Heart right ventricle (tissue), 16 donors: Measurements from ENCODE around the gene OGFOD3. TPM values are rescaled to one million over a fixed set of nuclear protein-coding genes. Genes with fewer than 3 reads are reported as not detected.
A peak's percentile ranks its signal among the peaks of the same experiment; 100 is the strongest.
"Not testable (repeated sequence)": the region's sequence is repeated elsewhere in the genome, so short reads cannot be mapped to it uniquely, and the experiment has no call there.

Experiments used
- ATAC-seq, 8 donors: fragments of 200-7000 bp; cut with Tn5 transposase; one replicate each; pipeline ENCODE4 v1.9.1; 2020; ENCODE audit warnings: mild to moderate bottlenecking in 8 of 8, moderate library complexity in 8 of 8, moderate number of reproducible peaks in 1 of 8
- DNase-seq, 2 donors: peaks; one replicate each; pipeline ENCODE4 v3.0.0-alpha.2; 2020
- H3K27ac ChIP-seq, 10 donors: fragments of 200-600 bp; sonication (generic) in 2 of 10; one replicate each; pipeline versions ENCODE4 v1.5.0 to v1.8.0; 2020 to 2022; ENCODE audit warnings: mild to moderate bottlenecking in 3 of 10
- H3K27me3 ChIP-seq, 7 donors: fragments of 200-600 bp; one replicate each; pipeline ENCODE4 v1.8.0; 2021 to 2022; ENCODE audit warnings: mild to moderate bottlenecking in 2 of 7
- H3K36me3 ChIP-seq, 9 donors: fragments of 200-600 bp; sonication (generic) in 1 of 9; one replicate each; pipeline versions ENCODE4 v1.5.0 to v1.8.0; 2020 to 2022; ENCODE audit warnings: mild to moderate bottlenecking in 2 of 9
- H3K4me1 ChIP-seq, 9 donors: fragments of 200-600 bp; sonication (generic) in 1 of 9; one replicate each; pipeline versions ENCODE4 v1.5.0 to v1.8.0; 2020 to 2022; ENCODE audit warnings: mild to moderate bottlenecking in 4 of 9
- H3K4me3 ChIP-seq, 10 donors: fragments of 200-600 bp; sonication (generic) in 2 of 10; one replicate each; pipeline versions ENCODE4 v1.5.0 to v1.8.0; 2020 to 2022; ENCODE audit warnings: mild to moderate bottlenecking in 7 of 10, moderate library complexity in 2 of 10
- H3K9me3 ChIP-seq, 11 donors: fragments of 200-600 bp in 10 of 11; sonication (generic) in 2 of 11; one replicate each; pipeline versions ENCODE4 v1.5.0 to v1.8.0; 2013 to 2022; ENCODE audit warnings: mild to moderate bottlenecking in 2 of 11, control low read depth in 1 of 11, moderate library complexity in 1 of 11
- WGBS, 2 donors: extraction: QIAGEN DNeasy Blood & Tissue Kit; methylation state at CpG; one replicate each; pipeline ENCODE4 v1.1.7; 2013; ENCODE audit warnings: inconsistent platforms in 1 of 2; 5-methylcytosine and 5-hydroxymethylcytosine counted together
- intact Hi-C, 10 donors: fragments of 100-400 bp; cut with DNase I; formaldehyde crosslinking; loops; one replicate each; pipeline versions ENCODE4 v1.11.1 to v1.14.2; 2022
- polyA plus RNA-seq, 2 donors: library from polyadenylated mRNA; stranded (reverse); fragments of 200-250 nt; gene quantifications; one replicate each; pipeline ENCODE4 v1.2.3, GENCODE V29; 2013
- total RNA-seq, 10 donors: library from RNA; stranded (reverse); fragmentation: NEBNext Ultra II Directional in 3 of 10; extraction: Animal tissue kit (Norgen Biotek cat#: 25700) in 3 of 10; gene quantifications; one replicate each; pipeline versions ENCODE4 v1.2.1 to v1.2.4, GENCODE V29; 2021 to 2023
- TF ChIP-seq, protein P1 (sequence below), 9 donors: fragments of 200-600 bp; sonication (generic) in 2 of 9; IDR thresholded peaks; one replicate each; pipeline versions ENCODE4 v1.5.0 to v1.8.0; 2021 to 2022; ENCODE audit warnings: antibody characterized with exemption in 9 of 9, mild to moderate bottlenecking in 5 of 9, moderate library complexity in 1 of 9
- donor health status: Arrhythmogenic right ventricular cardiomyopathy.
- donor health status: ischemic (EF 13 %, LVEDD 7.1; RV severe dilation, severe dysfunction).
- donor health status: healthy with polysubstance abuse.
- donor health status: DM: no; HTN: yes; CAD: no.
- donor health status: DM: no; HTN: no; CAD: no.
- donor health status: ischemic (EF 25% LVEDD 6.9; RV normal size, moderate dysfunction).
- donor health status: ischemic (EF 25% LVEDD 5.7; RV mildly dilated, moderate dysfunction).
- donor health status: healthy.
- donor health status: DM: yes; HTN: yes; CAD: no.
- donor health status: Ischemic cardiomyopathy.
- donor health status: ischemic (EF 35%, LVEDD 5.7; RV mildly dilated, moderate dysfunction).
- donor health status: nonischemic (EF 11% LVEDD 7.7; RV severe dilation, severe dysfunction).
- donor health status: DM: yes; HTN: yes; CAD: no.
- donor health status: PGD.
- donor health status: ischemic (EF 29% LVEDD 5.4; RV normal size, mild dysfunction).
- donor health status: nonischemic (EF 23%, LVEDD 6.1; RV moderate dilation, normal function).

OGFOD3 gene
- total and polyA plus RNA-seq, 12 donors = 23.3 to 39.4 (median 30.8) TPM

DNA sequence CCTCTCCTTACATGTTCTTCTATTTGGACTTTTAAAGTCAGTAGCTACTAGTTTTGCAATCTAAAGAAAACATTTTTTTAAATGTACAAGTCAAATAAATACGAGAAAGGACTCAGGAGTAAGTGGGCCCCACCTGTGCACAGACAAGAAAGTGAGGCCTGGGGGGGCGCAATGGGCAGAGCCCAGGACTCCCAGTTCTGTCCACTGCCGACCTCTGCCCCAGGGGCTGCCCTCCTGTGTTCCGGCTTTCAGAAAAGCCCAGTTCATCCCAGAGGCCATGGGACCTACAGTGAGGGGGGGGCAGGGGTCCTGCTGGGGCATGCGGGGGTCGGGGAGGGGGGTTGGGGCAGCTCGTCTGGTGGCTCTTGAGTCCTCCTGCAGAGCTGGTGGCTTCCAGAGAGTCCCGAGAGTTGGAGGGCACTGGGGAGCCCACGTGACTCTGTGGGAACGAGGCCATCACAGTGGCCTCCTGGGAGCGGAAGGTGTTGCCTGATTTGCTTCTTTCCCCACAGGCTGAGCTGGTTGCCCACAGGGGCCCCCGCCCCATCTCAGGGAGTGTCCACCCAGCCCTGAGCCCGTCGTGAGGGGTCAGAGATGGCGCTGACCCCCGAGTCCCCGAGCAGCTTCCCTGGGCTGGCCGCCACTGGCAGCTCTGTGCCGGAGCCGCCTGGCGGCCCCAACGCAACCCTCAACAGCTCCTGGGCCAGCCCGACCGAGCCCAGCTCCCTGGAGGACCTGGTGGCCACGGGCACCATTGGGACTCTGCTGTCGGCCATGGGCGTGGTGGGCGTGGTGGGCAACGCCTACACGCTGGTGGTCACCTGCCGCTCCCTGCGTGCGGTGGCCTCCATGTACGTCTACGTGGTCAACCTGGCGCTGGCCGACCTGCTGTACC lies 44.4 kb downstream of the OGFOD3 start:
- Histone ChIP-seq H3K27ac (no peak overlapping the region), H3K4me1 (peaks cover 0 to 29% (median 23%) of the 10 kb centered on the region in 9 donors), H3K27me3 (peaks cover 13 to 94% (median 89%) of the 10 kb centered on the region in 7 donors), H3K4me3 (no peak overlapping the region), H3K36me3 (no peaks in the 10 kb centered on the region), H3K9me3 (no peaks in the 10 kb centered on the region)
- intact Hi-C loops = no loop called here
- TF ChIP-seq, protein P1, sequence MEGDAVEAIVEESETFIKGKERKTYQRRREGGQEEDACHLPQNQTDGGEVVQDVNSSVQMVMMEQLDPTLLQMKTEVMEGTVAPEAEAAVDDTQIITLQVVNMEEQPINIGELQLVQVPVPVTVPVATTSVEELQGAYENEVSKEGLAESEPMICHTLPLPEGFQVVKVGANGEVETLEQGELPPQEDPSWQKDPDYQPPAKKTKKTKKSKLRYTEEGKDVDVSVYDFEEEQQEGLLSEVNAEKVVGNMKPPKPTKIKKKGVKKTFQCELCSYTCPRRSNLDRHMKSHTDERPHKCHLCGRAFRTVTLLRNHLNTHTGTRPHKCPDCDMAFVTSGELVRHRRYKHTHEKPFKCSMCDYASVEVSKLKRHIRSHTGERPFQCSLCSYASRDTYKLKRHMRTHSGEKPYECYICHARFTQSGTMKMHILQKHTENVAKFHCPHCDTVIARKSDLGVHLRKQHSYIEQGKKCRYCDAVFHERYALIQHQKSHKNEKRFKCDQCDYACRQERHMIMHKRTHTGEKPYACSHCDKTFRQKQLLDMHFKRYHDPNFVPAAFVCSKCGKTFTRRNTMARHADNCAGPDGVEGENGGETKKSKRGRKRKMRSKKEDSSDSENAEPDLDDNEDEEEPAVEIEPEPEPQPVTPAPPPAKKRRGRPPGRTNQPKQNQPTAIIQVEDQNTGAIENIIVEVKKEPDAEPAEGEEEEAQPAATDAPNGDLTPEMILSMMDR (IDR thresholded peaks at IDR 0.05) = no peak
- 84 to 87% methylated on average over 37 of the region's 37 CpGs for WGBS, 2 donors
- ATAC-seq (no peak), DNase-seq (no peak)

DNA sequence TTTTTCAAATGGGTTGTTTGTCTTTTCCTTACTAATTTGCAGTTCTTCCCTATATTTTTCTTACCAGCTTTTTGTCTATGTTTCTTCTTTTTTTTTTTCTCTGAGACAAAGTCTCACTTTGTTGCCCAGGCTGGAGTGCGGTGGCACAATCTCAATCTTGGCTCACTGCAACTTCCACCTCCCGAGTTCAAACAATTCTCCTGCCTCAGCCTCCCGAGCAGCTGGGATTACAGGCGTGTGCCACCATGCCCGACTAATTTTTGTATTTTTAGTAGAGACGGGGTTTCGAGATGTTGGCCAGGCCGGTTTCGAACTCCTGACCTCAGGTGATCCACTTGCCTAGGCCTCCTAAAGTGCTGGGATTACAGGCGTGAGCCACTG lies 45.3 kb downstream of the OGFOD3 start:
- H3K4me1 ChIP-seq = peaks cover 0 to 29% (median 23%) of the 10 kb centered on the region in 9 donors
- H3K27me3 ChIP-seq = peaks cover 13 to 93% (median 85%) of the 10 kb centered on the region in 7 donors
- H3K36me3 ChIP-seq, H3K9me3 ChIP-seq, DNase-seq, H3K4me3 ChIP-seq, intact Hi-C loops, ATAC-seq, H3K27ac ChIP-seq: not testable (repeated sequence)
- WGBS, 2 donors = 84 to 92% methylated on average over 10 of the region's 10 CpGs

DNA sequence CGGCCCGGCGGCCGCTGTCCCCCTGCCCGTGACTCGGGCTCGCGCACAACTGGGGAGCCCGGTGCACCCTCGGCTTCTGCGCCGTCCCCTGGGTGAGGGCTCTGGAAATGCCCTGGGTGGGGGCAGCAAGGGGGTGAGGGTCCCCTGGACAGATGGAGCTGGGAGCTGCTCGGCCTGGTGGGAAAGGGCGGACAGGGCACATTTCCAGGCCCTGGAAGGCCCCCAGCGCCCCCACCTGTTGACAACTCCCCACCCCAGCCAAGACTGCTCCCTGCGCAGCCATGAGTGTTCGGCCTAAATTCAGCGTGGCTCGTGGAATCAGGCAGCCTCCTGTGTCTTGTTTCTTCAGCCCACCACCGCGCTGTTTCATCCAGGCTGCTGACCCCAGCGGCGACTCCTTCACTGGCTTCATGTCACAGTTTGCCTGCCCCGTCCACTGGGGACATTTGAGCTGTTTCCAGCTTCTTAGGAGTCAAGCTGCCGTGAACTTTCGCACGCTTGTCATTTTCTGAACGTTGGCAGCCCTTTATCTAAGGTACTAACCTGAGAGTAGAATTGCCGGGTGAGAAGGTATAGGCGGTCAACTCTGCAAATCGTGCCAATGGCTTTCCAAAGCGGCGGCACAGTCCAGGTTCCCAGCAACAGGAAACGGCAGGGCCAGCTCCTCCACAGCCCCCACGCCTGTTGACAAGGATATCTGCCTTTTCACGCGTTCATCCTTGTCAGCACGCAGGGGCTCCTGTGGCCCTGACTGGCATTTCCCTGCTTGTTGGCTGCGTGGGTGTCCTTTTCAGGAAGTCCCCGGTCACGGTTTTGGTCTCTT lies 45.9 kb downstream of the OGFOD3 start:
- Histone ChIP-seq H3K9me3 (no peaks in the 10 kb centered on the region), H3K4me1 (peaks cover 0 to 29% (median 23%) of the 10 kb centered on the region in 9 donors), H3K27me3 (peaks cover 13 to 92% (median 85%) of the 10 kb centered on the region in 7 donors), H3K4me3 (peak overlapping the region; percentile 2 to 50 (median 35)), H3K27ac (no peak overlapping the region), H3K36me3 (no peaks in the 10 kb centered on the region)
- DNase-seq (no peak), ATAC-seq (peak in 3 of 8 donors; percentile 18 to 56 (median 26))
- TF ChIP-seq, protein P1 (IDR thresholded peaks at IDR 0.05) = no peak
- 22% methylated on average over 41 of the region's 41 CpGs for WGBS, 2 donors
- intact Hi-C loops = no loop called here

DNA sequence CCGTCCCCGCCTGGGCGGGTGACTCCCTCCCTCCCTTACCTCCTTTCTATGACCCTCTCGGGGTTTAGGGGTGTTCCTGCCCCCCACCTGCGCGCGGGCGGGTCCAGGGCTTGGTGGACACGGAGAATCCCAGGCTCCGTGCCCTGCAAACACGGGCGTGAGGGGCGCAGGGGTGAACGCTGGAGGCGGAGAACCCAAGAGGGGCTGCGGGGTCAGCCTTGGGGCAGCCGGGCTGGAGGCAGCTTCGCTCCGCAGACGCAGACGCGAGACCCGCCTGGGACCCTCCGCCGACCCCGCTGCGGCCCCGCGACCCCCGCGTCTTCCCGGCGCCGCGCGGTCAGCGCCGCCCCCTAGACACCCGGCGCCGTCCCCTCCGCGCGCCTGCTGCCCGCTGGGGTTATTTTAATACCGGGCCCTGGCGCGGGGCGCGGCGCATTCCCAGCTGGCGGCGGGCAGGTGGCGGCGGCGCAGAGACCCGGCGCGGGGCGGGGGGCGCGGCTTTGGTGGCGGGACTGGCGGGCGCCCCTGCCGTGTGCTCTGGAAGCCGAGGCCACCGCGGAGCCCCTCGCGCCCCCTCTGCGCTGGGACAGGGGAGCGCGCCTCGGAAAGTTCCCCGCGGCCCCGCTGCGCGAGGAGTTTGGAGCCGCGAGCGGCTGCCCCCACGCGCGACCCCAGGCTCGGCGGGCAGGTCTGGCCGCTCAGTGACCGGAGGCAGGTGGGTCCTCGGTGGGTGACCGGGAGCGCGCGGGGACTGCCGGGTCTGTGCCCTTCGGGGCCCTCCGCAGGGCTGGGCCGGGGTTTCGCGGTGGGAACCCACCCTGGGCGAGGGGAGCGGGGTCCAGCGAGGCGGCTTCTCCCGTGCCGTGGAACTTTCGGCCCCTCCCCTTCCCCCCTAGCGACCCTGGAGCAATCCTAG lies 46.8 kb downstream of the OGFOD3 start, which contains the start of gene UTS2R:
TSS of gene UTS2R (plus strand) at position 433 of the 916 bp plus-strand sequence. CDS start 2,560 bp downstream, outside the sequence.
- H3K27ac ChIP-seq = no peak within 1 kb of the TSS
- no peak for DNase-seq
- intact Hi-C loops = no loop called here

More for the DNA sequence above, 46.8 kb downstream of the OGFOD3 start, which contains the start of gene UTS2R:
- WGBS, 2 donors = 4 to 6% methylated on average over 54 to 109 of the region's 109 CpGs
- Histone ChIP-seq H3K9me3 (no peaks in the 10 kb centered on the region), H3K36me3 (no peaks in the 10 kb centered on the region), H3K4me1 (peaks cover 0 to 29% (median 23%) of the 10 kb centered on the region in 9 donors), H3K27me3 (peaks cover 13 to 93% (median 83%) of the 10 kb centered on the region in 7 donors), H3K4me3 (peak within 1 kb of the TSS; percentile 2 to 50 (median 36))
- ATAC-seq = peak in 1 of 8 donors; percentile 25
- TF ChIP-seq, protein P1 (IDR thresholded peaks at IDR 0.05) = no peak
